NCI-H2107 treated with DMSO at 0.1 percent for 48 hours (cell line): Measurements from ENCODE around the gene EPGN.
"Not testable (repeated sequence)": the region's sequence is repeated elsewhere in the genome, so short reads cannot be mapped to it uniquely, and the experiment has no call there.

Source experiments
- DNase-seq: peaks from one replicate; lab custom pipeline; 2025; ENCODE audit not compliant: unreplicated experiment; lab: John Stamatoyannopoulos, UW

Gene EPGN

GRCh38 chr4:74338792-74339333 lies 30.6 kb downstream of the EPGN start:
- no peak for DNase-seq

- DNase-seq = no peak
Observed at GRCh38 chr4:74339501-74339900, 31.2 kb downstream of the EPGN start.

- DNase-seq = not testable (repeated sequence)
Observed at GRCh38 chr4:74340421-74340820, 32.2 kb downstream of the EPGN start.

GRCh38 chr4:74344031-74344430 lies 35.8 kb downstream of the EPGN start:
- DNase-seq = no peak

GRCh38 chr4:74353858-74354257 lies 45.6 kb downstream of the EPGN start:
- no peak for DNase-seq

GRCh38 chr4:74357965-74358364 lies 49.7 kb downstream of the EPGN start:
- DNase-seq = no peak

- DNase-seq = no peak
Observed at GRCh38 chr4:74361671-74362070, 53.4 kb downstream of the EPGN start.

GRCh38 chr4:74362347-74362746 lies 54.1 kb downstream of the EPGN start:
- no peak for DNase-seq

GRCh38 chr4:74364256-74364651 lies 56.0 kb downstream of the EPGN start:
- DNase-seq = no peak

GRCh38 chr4:74364652-74365491 lies 56.6 kb downstream of the EPGN start, which contains the start of gene EREG:
Gene EREG (plus strand): TSS chr4:74365145. CDS start chr4:74365309, 164 bp downstream.
- DNase-seq = no peak

- DNase-seq = peak; percentile 15
Observed at GRCh38 chr4:74365761-74366160, 57.5 kb downstream of the EPGN start.
